ENCODE results near the gene OR1K1. TPM values are rescaled to one million over a fixed set of nuclear protein-coding genes. Genes with fewer than 3 reads are reported as not detected.

OR1K1 gene
- not detected in 2 replicates for total RNA-seq (2014; rRNA removed; shearing (Covaris generic))

GRCh38 chr9:122800066-122801060, at the start of gene OR1K1:
OR1K1 (plus strand) TSS chr9:122800123; CDS start chr9:122800123, 0 bp downstream.
- H3K27me3 ChIP-seq (ENCODE audit: control insufficient read depth, insufficient read depth, low read length) = no peaks in the 10 kb centered on the region
- DNase-seq = no peak
- H3K4me3 ChIP-seq (ENCODE audit: insufficient read depth, low read depth, low read length) = no peak within 1 kb of the TSS
- no peaks in the 10 kb centered on the region for H3K36me3 ChIP-seq (replicated peaks; ENCODE audit: control insufficient read depth, insufficient read depth, low read length)

- Histone ChIP-seq H3K36me3 (replicated peaks; ENCODE audit: control insufficient read depth, insufficient read depth, low read length) (no peaks in the 10 kb centered on the region), H3K27me3 (ENCODE audit: control insufficient read depth, insufficient read depth, low read length) (no peaks in the 10 kb centered on the region), H3K4me3 (ENCODE audit: insufficient read depth, low read depth, low read length) (no peak overlapping the region)
- no peak for DNase-seq
Observed at GRCh38 chr9:122754825-122755224, 45.1 kb upstream of the OR1K1 start.

GRCh38 chr9:122767817-122768216, 32.1 kb upstream of the OR1K1 start:
- Histone ChIP-seq H3K27me3 (ENCODE audit: control insufficient read depth, insufficient read depth, low read length) (no peaks in the 10 kb centered on the region), H3K4me3 (ENCODE audit: insufficient read depth, low read depth, low read length) (no peak overlapping the region), H3K36me3 (replicated peaks; ENCODE audit: control insufficient read depth, insufficient read depth, low read length) (no peaks in the 10 kb centered on the region)
- no peak for DNase-seq

GRCh38 chr9:122777052-122777451, 22.9 kb upstream of the OR1K1 start:
- no peak for DNase-seq
- Histone ChIP-seq H3K36me3 (replicated peaks; ENCODE audit: control insufficient read depth, insufficient read depth, low read length) (no peaks in the 10 kb centered on the region), H3K27me3 (ENCODE audit: control insufficient read depth, insufficient read depth, low read length) (no peaks in the 10 kb centered on the region), H3K4me3 (ENCODE audit: insufficient read depth, low read depth, low read length) (no peak overlapping the region)

DNA sequence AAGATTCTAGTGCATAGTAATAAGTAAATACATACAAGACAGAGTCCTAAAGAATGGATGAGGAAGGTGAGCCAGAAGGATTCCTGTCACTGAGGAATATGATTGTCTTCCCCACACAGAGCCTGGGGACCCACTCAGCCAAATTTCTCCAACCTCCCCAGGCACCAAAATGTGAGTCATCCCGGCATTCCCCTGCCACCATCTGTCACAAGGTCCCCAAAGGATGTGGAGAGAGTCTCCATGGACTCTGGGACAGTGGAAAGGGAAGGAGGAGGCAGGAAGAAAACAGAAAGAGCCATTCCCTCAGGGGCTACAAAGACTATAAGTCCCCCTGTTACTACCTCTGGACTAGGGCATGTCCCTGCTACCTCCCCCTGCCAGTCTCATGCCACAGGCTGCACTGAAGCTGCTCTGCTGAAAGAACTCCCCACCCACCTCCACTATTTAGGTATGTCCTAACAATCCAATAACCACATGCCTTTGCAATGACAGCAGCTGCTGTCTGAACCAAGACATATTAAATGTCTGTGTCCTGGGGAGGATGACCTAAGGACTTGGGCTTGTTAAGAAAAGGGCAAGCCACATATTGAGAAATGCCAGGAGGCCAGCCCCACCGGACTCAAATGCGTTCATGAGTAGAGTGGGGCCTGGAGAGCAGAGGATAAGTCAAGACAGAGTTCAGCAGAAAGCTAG, 21.8 kb upstream of the OR1K1 start:
- no peaks in the 10 kb centered on the region for H3K27me3 ChIP-seq (ENCODE audit: control insufficient read depth, insufficient read depth, low read length)
- DNase-seq = no peak
- no peaks in the 10 kb centered on the region for H3K36me3 ChIP-seq (replicated peaks; ENCODE audit: control insufficient read depth, insufficient read depth, low read length)
- H3K4me3 ChIP-seq (ENCODE audit: insufficient read depth, low read depth, low read length) = no peak overlapping the region

DNA sequence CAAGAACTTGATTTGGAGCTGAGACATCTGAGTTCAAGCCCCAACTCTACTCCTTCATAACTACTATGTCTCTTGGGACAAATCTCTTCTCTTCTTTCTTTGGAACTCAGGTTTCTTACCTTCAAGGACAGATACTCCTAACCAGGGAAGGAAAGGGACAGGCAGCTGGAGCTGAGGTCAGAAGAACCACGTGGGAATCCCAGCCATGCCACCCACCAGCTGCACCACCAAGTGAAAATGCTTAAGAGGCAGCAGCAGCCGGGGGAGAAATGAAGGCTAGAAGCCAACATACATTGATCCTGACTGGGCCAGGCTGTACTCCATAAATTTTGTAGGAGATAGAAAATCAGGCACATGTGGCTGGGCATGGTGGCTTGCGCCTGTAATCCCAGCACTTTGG, 20.7 kb upstream of the OR1K1 start:
- Histone ChIP-seq H3K36me3 (replicated peaks; ENCODE audit: control insufficient read depth, insufficient read depth, low read length) (no peaks in the 10 kb centered on the region), H3K27me3 (ENCODE audit: control insufficient read depth, insufficient read depth, low read length) (no peaks in the 10 kb centered on the region), H3K4me3 (ENCODE audit: insufficient read depth, low read depth, low read length) (no peak overlapping the region)
- no peak for DNase-seq

DNA sequence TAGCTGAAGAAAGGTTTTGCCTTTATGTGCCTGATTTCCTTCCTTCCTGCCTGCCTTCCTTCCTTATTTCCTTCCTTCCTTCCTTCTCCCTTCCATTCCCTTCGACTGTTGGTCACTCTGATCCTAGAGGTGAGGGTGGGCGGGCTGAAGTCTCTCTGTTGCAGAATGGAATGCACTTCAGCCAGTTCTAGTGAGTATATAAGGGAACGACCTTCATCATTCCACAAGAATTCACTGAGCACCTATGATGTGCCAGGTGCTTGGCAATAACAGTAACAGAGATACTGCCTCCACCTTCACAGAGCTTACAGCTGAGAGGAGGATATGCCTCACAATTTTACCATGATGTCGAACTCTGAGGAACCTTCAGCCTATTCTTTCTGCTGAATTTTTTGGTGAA, 19.9 kb upstream of the OR1K1 start:
- H3K4me3 ChIP-seq (ENCODE audit: insufficient read depth, low read depth, low read length) = no peak overlapping the region
- no peak for DNase-seq
- no peaks in the 10 kb centered on the region for H3K27me3 ChIP-seq (ENCODE audit: control insufficient read depth, insufficient read depth, low read length)
- no peaks in the 10 kb centered on the region for H3K36me3 ChIP-seq (replicated peaks; ENCODE audit: control insufficient read depth, insufficient read depth, low read length)

DNA sequence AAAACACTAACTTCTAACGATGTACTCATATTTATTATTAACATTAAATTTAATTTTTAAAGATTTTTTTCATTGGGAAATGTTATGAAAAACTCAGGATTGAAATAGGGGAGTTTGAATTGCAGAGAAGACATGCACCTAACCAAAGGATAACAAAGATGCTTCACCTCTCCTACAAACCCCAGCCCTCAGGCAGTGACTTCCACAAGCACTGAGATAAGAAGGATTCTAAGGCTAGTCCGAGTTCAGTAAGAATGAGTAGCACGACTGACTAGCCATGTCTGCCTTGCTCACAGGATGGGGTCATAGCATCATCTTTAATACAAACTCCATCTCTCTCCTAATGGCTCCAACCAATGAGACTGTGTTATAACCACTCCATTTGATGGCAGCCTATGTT, 18.3 kb upstream of the OR1K1 start:
- Histone ChIP-seq H3K27me3 (ENCODE audit: control insufficient read depth, insufficient read depth, low read length) (no peaks in the 10 kb centered on the region), H3K36me3 (replicated peaks; ENCODE audit: control insufficient read depth, insufficient read depth, low read length) (no peaks in the 10 kb centered on the region), H3K4me3 (ENCODE audit: insufficient read depth, low read depth, low read length) (no peak overlapping the region)
- no peak for DNase-seq

DNA sequence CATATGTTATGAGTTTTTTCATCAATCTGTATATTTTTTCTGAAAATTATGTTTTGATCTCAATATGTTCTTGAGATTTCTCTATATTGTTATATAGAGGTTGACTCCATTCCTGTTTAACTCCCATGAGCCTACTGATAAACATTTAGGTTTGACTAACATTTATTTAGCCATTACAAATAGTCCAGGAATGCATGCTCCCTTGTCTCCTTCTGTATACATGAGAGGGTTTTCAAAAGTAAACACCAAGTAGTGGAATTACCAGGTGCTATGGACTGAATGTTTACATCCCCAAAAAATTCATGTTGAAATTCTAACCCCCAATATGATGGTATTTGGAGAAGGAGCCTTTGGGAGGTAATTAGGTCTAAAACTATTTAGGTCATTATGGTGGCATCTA, 14.7 kb upstream of the OR1K1 start:
- Histone ChIP-seq H3K36me3 (replicated peaks; ENCODE audit: control insufficient read depth, insufficient read depth, low read length) (no peaks in the 10 kb centered on the region), H3K27me3 (ENCODE audit: control insufficient read depth, insufficient read depth, low read length) (no peaks in the 10 kb centered on the region), H3K4me3 (ENCODE audit: insufficient read depth, low read depth, low read length) (no peak overlapping the region)
- no peak for DNase-seq

DNA sequence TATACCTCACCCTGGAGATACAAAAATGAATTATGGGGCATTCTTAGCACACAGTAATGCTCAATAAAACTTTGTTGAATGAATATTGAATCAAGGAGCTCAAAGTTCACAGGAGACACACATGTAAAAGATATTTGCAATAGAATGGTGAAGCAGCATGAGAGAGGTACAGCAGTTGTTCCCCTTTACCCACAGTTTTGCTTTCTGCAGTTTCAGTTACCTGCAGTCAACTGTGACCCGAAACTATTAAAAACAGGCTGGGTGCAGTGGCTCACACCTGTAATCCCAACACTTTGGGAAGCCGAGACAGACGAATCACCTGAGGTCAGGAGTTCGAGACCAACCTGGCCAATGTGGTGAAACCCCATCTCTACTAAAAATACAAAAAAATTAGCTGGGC, 13.6 kb upstream of the OR1K1 start:
- Histone ChIP-seq H3K36me3 (replicated peaks; ENCODE audit: control insufficient read depth, insufficient read depth, low read length) (no peaks in the 10 kb centered on the region), H3K4me3 (ENCODE audit: insufficient read depth, low read depth, low read length) (no peak overlapping the region), H3K27me3 (ENCODE audit: control insufficient read depth, insufficient read depth, low read length) (no peaks in the 10 kb centered on the region)
- no peak for DNase-seq

DNA sequence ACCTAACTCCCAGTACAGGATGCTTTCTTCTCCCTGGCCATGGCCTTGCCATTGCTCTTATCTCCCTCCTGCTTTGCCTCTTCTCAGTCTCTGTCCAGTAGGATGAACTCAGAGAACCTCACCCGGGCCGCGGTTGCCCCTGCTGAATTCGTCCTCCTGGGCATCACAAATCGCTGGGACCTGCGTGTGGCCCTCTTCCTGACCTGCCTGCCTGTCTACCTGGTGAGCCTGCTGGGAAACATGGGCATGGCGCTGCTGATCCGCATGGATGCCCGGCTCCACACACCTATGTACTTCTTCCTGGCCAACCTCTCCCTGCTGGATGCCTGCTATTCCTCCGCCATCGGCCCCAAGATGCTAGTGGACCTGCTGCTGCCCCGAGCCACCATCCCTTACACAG, 11.1 kb upstream of the OR1K1 start, which contains the start of gene OR5C1:
Gene OR5C1 (plus strand): TSS at position 103 of the 400 bp plus-strand sequence. CDS start 0 bp downstream, at position 103.
- no peak within 1 kb of the TSS for H3K4me3 ChIP-seq (ENCODE audit: insufficient read depth, low read depth, low read length)
- no peaks in the 10 kb centered on the region for H3K36me3 ChIP-seq (replicated peaks; ENCODE audit: control insufficient read depth, insufficient read depth, low read length)
- no peaks in the 10 kb centered on the region for H3K27me3 ChIP-seq (ENCODE audit: control insufficient read depth, insufficient read depth, low read length)
- DNase-seq = no peak

DNA sequence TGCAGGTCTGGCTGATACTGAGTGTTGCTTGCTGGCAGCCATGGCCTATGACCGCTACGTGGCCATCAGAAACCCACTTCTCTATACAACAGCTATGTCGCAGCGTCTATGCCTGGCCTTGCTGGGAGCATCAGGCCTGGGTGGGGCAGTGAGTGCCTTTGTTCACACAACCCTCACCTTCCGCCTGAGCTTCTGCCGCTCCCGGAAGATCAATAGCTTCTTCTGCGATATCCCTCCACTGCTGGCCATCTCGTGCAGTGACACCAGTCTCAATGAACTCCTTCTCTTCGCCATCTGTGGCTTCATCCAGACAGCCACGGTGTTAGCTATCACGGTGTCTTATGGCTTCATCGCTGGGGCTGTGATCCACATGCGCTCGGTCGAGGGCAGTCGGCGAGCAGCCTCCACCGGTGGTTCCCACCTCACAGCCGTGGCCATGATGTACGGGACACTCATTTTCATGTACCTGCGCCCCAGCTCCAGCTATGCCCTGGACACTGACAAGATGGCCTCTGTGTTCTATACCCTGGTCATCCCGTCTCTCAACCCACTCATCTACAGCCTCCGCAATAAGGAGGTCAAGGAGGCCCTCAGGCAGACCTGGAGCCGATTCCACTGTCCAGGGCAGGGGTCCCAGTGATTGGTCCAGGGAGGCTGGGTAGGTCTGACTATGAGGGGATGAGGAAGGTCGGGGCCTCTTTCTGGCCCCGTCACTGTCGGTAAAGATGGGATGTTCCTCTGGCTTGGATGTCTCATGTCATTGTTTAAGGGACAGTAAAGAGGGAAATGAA, 10.5 kb upstream of the OR1K1 start:
- no peak for DNase-seq
- Histone ChIP-seq H3K27me3 (ENCODE audit: control insufficient read depth, insufficient read depth, low read length) (no peaks in the 10 kb centered on the region), H3K4me3 (ENCODE audit: insufficient read depth, low read depth, low read length) (no peak overlapping the region)

DNA sequence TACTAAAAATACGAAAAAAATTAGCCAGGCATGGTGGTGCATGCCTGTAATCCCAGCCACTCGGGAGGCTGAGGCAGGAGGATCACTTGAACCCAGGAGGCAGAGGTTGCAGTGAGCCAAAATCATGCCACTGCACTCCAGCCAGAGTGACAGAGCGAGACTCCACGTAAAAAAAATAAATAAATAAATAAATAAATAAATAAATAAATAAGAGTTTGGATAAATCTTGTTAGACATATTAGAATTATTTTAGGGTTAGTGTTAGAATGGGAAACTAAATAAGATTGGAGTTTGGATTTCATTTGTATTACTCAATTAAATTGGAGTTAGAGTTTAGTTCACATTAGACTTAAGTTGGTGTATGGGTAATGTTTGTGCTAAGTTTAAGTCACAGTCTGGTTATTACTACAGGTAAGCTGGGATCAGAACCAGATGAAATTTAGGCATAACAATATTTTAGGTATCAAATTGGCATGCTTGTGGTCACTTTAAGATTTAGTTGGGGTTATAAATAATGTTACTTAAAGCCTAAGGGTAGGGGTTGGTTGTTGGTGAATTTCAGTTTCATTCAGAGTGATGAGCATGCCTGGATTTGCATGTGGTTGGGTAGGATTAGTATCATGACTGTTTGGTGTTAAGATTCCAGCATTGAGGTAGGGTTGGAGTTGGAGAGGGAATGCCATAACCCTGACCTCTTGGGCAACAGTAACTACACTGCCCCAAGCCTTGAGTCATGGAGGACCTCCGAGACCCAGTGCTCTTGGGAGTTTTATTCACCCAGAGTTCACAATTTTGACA, 7.9 kb upstream of the OR1K1 start:
- H3K4me3 ChIP-seq (ENCODE audit: insufficient read depth, low read depth, low read length) = no peak overlapping the region
- H3K36me3 ChIP-seq (replicated peaks; ENCODE audit: control insufficient read depth, insufficient read depth, low read length) = no peaks in the 10 kb centered on the region
- no peaks in the 10 kb centered on the region for H3K27me3 ChIP-seq (ENCODE audit: control insufficient read depth, insufficient read depth, low read length)
- DNase-seq = no peak

More for the DNA sequence above, 10.5 kb upstream of the OR1K1 start:
- H3K36me3 ChIP-seq (replicated peaks; ENCODE audit: control insufficient read depth, insufficient read depth, low read length) = no peaks in the 10 kb centered on the region
